Activated CD4-positive, alpha-beta T cell treated with anti-CD3 and anti-CD28 coated beads for 36 hours (primary cell): ENCODE measurements around the gene DIP2C. TPM values are rescaled to one million over a fixed set of nuclear protein-coding genes. Genes with fewer than 3 reads are reported as not detected.
A peak's percentile ranks its signal among the peaks of the same experiment; 100 is the strongest.
"Not testable (repeated sequence)": the region's sequence is repeated elsewhere in the genome, so short reads cannot be mapped to it uniquely, and the experiment has no call there.

Source experiments
- ATAC-seq: fragments of 200-7000 bp; cut with Tn5 transposase; one replicate; pipeline ENCODE4 v1.10.0; 2021; ENCODE audit warnings: mild to moderate bottlenecking, moderate library complexity
- CTCF ChIA-PET: fragments of 350-600 bp; sonication (Branson Sonifier 250); formaldehyde crosslinking; loops from one replicate; lab custom pipeline; 2021; ENCODE audit warnings: antibody characterized with exemption; lab: Charles Lee
- POLR2A ChIA-PET: fragments of 350-600 bp; sonication (Branson Sonifier 250); formaldehyde crosslinking; loops from one replicate; lab custom pipeline; 2021; ENCODE audit warnings: antibody characterized with exemption, inconsistent platforms; lab: Charles Lee
- DNase-seq: peaks from one replicate; pipeline ENCODE4 v3.0.0-alpha.2; 2020
- H3K27ac Mint-ChIP-seq: one replicate; pipeline ENCODE4 v1.8.0; 2021; ENCODE audit warnings: mixed read lengths
- H3K27me3 Mint-ChIP-seq: one replicate; pipeline ENCODE4 v1.8.0; 2021; ENCODE audit warnings: mixed read lengths
- H3K36me3 Mint-ChIP-seq: one replicate; pipeline ENCODE4 v1.8.0; 2021; ENCODE audit warnings: low read depth, mixed read lengths
- H3K4me1 Mint-ChIP-seq: one replicate; pipeline ENCODE4 v1.8.0; 2021; ENCODE audit warnings: mixed read lengths
- H3K4me3 Mint-ChIP-seq: one replicate; pipeline ENCODE4 v1.8.0; 2021; ENCODE audit warnings: mild to moderate bottlenecking, moderate library complexity, mixed read lengths
- H3K9me3 Mint-ChIP-seq: one replicate; pipeline ENCODE4 v1.8.0; 2021; ENCODE audit warnings: low read depth, mixed read lengths
- intact Hi-C, 2 experiments: fragments of 100-400 bp; cut with DNase I in 1 of 2; cut with micrococcal nuclease in 1 of 2; formaldehyde crosslinking; loops; one replicate each; pipeline versions ENCODE4 v1.14.2 to v1.15.1; 2022 to 2024; cut with DNase I, micrococcal nuclease
- total RNA-seq, 2 experiments: library from RNA; stranded (reverse); gene quantifications; one replicate each; pipeline ENCODE4 v1.2.3, GENCODE V29; 2021

The DIP2C gene
- total RNA-seq, 2 experiments from 2014 or later = 0.76 to 0.94 TPM

DNA sequence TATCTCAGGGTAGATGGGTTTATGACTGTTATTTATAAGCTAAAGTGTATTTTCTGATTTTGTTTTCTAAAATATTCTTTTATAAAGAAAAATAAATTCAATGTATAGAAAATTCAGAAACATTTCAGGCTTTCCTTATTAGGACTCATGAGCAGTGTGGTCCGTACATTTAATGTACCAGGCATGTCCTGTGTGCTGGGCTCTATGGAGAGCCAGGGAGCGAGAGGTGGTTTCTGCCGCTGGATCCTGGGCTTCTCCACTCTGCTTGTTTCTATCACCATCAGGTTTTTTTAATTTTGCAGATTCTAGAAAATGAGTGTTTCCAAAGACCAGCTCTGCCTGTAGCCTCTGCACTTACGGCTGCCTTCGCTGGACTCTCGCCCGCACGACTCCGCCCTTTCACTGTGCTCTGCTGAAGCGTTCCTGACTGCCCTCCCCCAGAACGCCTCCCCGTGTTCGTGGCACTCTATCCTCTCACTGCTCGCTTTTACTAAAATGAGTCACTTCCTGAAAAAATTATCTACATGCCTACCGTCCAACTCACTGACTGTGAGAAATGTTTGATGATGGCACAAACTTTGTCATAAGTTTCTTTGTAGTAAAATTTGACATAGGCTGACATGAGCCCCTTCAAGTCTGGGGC, 365.7 kb downstream of the DIP2C start:
- Mint-ChIP-seq H3K36me3 (peaks cover 5% of the 10 kb centered on the region), H3K27me3 (no peaks in the 10 kb centered on the region), H3K27ac (peak overlapping the region; percentile 76), H3K4me3 (peak overlapping the region; percentile 27), H3K4me1 (peaks cover 16% of the 10 kb centered on the region), H3K9me3 (no peaks in the 10 kb centered on the region)
- POLR2A ChIA-PET = no interaction called here
- CTCF ChIA-PET = interaction anchor here (0.6 kb wide), 1 partner anchor 548 kb away, joined by 5 read pairs; no protein-coding TSS in a partner anchor
- ATAC-seq (peak; percentile 98), DNase-seq (peak; percentile 73)
- intact Hi-C loops = no loop called here

DNA sequence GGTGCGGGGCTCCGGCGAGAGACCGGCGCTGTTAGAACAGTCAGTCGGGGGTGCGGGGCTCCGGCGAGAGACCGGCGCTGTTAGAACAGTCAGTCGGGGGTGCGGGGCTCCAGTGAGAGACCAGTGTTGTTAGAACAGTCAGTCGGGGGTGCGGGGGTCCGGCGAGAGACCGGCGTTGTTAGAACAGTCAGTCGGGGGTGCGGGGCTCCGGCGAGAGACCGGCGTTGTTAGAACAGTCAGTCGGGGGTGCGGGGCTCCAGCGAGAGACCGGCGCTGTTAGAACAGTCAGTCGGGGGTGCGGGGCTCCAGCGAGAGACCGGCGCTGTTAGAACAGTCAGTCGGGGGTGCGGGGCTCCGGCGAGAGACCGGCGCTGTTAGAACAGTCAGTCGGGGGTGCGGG, 366.4 kb downstream of the DIP2C start:
- intact Hi-C loops, H3K36me3 Mint-ChIP-seq: not testable (repeated sequence)

GRCh38 chr10:320771-321170, 368.7 kb downstream of the DIP2C start:
- no peaks in the 10 kb centered on the region for H3K9me3 Mint-ChIP-seq
- no peak overlapping the region for H3K27ac Mint-ChIP-seq
- intact Hi-C loops = no loop called here
- H3K4me1 Mint-ChIP-seq = peaks cover 27% of the 10 kb centered on the region
- ChIA-PET POLR2A (no interaction called here), CTCF (no interaction called here)
- no peak overlapping the region for H3K4me3 Mint-ChIP-seq
- H3K36me3 Mint-ChIP-seq = peaks cover 5% of the 10 kb centered on the region
- no peaks in the 10 kb centered on the region for H3K27me3 Mint-ChIP-seq
- DNase-seq (no peak), ATAC-seq (no peak)

More for the DNA sequence above, 366.4 kb downstream of the DIP2C start:
- H3K4me3 Mint-ChIP-seq, POLR2A ChIA-PET, ATAC-seq, H3K27me3 Mint-ChIP-seq, H3K9me3 Mint-ChIP-seq, DNase-seq, CTCF ChIA-PET, H3K27ac Mint-ChIP-seq: not testable (repeated sequence)
- peaks cover 16% of the 10 kb centered on the region for H3K4me1 Mint-ChIP-seq

DNA sequence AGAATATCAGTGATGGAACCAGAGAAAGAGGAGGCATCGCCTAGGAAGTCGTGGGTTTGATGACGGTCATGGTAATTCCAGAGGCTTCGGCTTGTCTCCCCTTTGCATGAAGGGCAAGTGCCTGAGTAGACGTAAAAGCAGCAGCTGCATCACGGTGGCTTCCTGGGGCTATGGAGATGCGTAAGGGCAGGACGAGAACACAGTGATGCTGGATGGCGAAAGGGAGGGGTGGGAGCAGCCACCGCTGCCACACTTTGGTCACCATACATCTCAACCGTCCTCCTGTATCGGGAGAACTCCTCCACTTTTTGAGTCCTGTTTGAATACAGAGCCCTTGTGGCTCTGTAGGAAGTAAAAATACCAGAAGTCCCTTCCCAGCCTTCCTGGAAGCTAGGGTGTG, 371.5 kb downstream of the DIP2C start:
- H3K27ac Mint-ChIP-seq = no peak overlapping the region
- ChIA-PET POLR2A (no interaction called here), CTCF (no interaction called here)
- H3K9me3 Mint-ChIP-seq = no peaks in the 10 kb centered on the region
- no peak overlapping the region for H3K4me3 Mint-ChIP-seq
- H3K36me3 Mint-ChIP-seq = no peaks in the 10 kb centered on the region
- DNase-seq = no peak
- H3K4me1 Mint-ChIP-seq = peaks cover 25% of the 10 kb centered on the region
- ATAC-seq = no peak
- no peaks in the 10 kb centered on the region for H3K27me3 Mint-ChIP-seq
- intact Hi-C loops = no loop called here

- Mint-ChIP-seq H3K9me3 (no peaks in the 10 kb centered on the region), H3K4me3 (no peak overlapping the region), H3K4me1 (peaks cover 25% of the 10 kb centered on the region), H3K36me3 (no peaks in the 10 kb centered on the region), H3K27me3 (no peaks in the 10 kb centered on the region), H3K27ac (peak overlapping the region; percentile 29)
- intact Hi-C loops = no loop called here
- ATAC-seq (peak; percentile 95), DNase-seq (peak; percentile 63)
- ChIA-PET CTCF (interaction anchor here (0.9 kb wide), 1 partner anchor 10 kb away, joined by 3 read pairs; no protein-coding TSS in a partner anchor), POLR2A (interaction anchor here (0.5 kb wide), 2 partner anchors 35 to 185 kb away, joined by 3 to 5 read pairs; no protein-coding TSS in a partner anchor)
Measured at GRCh38 chr10:317271-317769, 372.1 kb downstream of the DIP2C start.

DNA sequence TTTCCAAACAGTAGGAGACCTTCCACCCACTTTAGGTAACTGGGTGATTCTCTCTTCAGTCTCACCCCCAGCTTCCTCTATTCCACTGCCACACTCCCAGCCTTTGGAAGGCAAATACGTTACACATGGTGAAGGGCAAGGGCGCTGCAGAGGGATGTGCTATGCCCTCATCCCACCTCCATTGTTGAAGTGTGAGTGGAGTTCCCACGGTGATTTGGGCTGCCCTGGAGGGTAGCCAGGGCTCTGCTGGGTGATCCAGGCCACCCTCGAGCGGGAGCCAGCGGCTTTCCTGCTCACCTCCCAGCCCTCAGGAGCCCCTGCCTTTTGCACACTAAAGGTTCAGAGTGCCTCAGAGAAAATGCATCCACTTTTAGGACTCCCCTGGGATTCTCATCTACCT, 373.1 kb downstream of the DIP2C start:
- DNase-seq = no peak
- Mint-ChIP-seq H3K36me3 (no peaks in the 10 kb centered on the region), H3K27ac (no peak overlapping the region), H3K4me3 (no peak overlapping the region), H3K9me3 (no peaks in the 10 kb centered on the region), H3K4me1 (peaks cover 25% of the 10 kb centered on the region), H3K27me3 (no peaks in the 10 kb centered on the region)
- ATAC-seq = no peak
- CTCF ChIA-PET = interaction anchor here (0.6 to 0.9 kb wide), 2 partner anchors 11 to 24 kb away, joined by 3 read pairs; no protein-coding TSS in a partner anchor
- intact Hi-C loops = no loop called here
- POLR2A ChIA-PET = no interaction called here

GRCh38 chr10:314871-315270, 374.6 kb downstream of the DIP2C start:
- POLR2A ChIA-PET = no interaction called here
- Mint-ChIP-seq H3K36me3 (no peaks in the 10 kb centered on the region), H3K27ac (peak overlapping the region; percentile 29), H3K4me1 (peaks cover 25% of the 10 kb centered on the region), H3K4me3 (no peak overlapping the region), H3K27me3 (no peaks in the 10 kb centered on the region), H3K9me3 (no peaks in the 10 kb centered on the region)
- DNase-seq (peak; percentile 18), ATAC-seq (no peak)
- CTCF ChIA-PET = no interaction called here
- intact Hi-C loops = no loop called here

DNA sequence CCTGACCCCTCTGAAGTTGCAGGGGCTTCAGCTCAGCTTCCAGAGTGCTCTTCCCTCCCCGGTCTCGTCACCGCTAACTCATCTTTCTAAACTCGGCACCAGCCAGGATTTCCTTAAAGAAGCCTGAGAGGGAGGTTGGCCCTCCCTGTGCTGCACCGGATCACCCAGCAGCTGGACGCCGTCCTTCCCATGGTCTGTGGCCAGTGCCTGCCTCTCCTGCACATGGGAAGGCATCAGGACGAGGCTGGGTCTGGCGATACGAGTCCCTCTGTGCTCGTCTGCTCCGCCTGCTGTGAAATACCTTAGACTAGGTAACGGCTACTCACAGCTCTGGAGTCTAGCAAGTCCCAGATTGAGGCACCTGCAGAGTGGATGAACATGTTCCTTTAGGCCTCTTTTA, 375.1 kb downstream of the DIP2C start:
- intact Hi-C loops = no loop called here
- no peaks in the 10 kb centered on the region for H3K27me3 Mint-ChIP-seq
- DNase-seq (no peak), ATAC-seq (no peak)
- POLR2A ChIA-PET = no interaction called here
- no peak overlapping the region for H3K4me3 Mint-ChIP-seq
- CTCF ChIA-PET = no interaction called here
- H3K9me3 Mint-ChIP-seq = no peaks in the 10 kb centered on the region
- H3K36me3 Mint-ChIP-seq = no peaks in the 10 kb centered on the region
- H3K4me1 Mint-ChIP-seq = peaks cover 25% of the 10 kb centered on the region
- peak overlapping the region; percentile 29 for H3K27ac Mint-ChIP-seq

- intact Hi-C loops = no loop called here
- Mint-ChIP-seq H3K27me3 (no peaks in the 10 kb centered on the region), H3K9me3 (no peaks in the 10 kb centered on the region), H3K27ac (no peak overlapping the region), H3K4me1 (peaks cover 15% of the 10 kb centered on the region), H3K4me3 (no peak overlapping the region), H3K36me3 (no peaks in the 10 kb centered on the region)
- ChIA-PET CTCF (interaction anchor here (1.0 kb wide), 1 partner anchor 9 kb away, joined by 7 read pairs; no protein-coding TSS in a partner anchor), POLR2A (no interaction called here)
- DNase-seq (no peak), ATAC-seq (no peak)
Measured at GRCh38 chr10:311901-312665, 377.4 kb downstream of the DIP2C start.

DNA sequence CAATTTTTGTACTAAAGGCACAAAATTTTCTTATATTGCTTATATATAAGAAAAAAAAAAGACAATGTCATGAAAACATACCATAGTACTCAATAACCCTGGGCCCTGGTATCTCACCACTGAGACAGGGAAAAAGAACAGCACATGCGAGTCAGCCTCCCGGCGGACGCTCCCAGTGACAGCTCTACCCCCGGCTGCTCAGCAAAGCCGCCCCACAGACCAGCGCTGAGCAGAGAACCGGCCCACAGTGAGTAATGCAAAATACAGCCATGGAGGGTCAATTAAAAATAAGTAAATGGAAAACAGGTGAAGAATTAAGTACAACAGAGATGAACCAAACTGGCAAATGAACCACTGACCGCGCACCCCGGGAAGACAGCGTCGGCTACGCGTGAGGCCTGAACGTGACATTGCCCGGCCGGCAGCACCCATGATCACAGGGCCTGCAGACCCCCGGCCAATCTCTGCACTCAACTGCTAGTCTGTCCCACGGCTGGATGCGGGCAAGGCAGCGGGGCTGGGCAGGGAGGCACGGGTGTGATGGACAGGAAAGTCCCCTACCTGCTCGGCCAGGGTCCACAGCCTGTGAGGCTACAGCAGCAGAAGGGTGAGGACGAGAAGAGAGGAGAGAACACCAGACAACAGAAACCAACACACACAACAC, 378.4 kb downstream of the DIP2C start:
- ChIA-PET POLR2A (no interaction called here), CTCF (no interaction called here)
- DNase-seq = no peak
- Mint-ChIP-seq H3K4me1 (peaks cover 14% of the 10 kb centered on the region), H3K27ac (no peak overlapping the region), H3K9me3 (no peaks in the 10 kb centered on the region), H3K36me3 (no peaks in the 10 kb centered on the region), H3K4me3 (no peak overlapping the region), H3K27me3 (no peaks in the 10 kb centered on the region)
- ATAC-seq = no peak
- intact Hi-C loops = no loop called here

GRCh38 chr10:310371-310770, 379.1 kb downstream of the DIP2C start:
- Mint-ChIP-seq H3K27ac (no peak overlapping the region), H3K27me3 (no peaks in the 10 kb centered on the region), H3K36me3 (no peaks in the 10 kb centered on the region), H3K4me3 (no peak overlapping the region), H3K4me1 (peaks cover 10% of the 10 kb centered on the region), H3K9me3 (no peaks in the 10 kb centered on the region)
- ChIA-PET CTCF (no interaction called here), POLR2A (no interaction called here)
- intact Hi-C loops = no loop called here
- ATAC-seq = no peak
- no peak for DNase-seq
